ENCODE data around the gene SLC35F3.

SLC35F3 gene

GRCh38 chr1:234265321-234265720 lies 360.8 kb downstream of the SLC35F3 start:
- DNase-seq = no peak

- no peak for DNase-seq
These were observed 361.4 kb downstream of the SLC35F3 start for GRCh38 chr1:234265861-234266260.

- peak; percentile 26 for DNase-seq
These were observed 365.6 kb downstream of the SLC35F3 start for GRCh38 chr1:234270093-234270492.

GRCh38 chr1:234270581-234271242 lies 366.2 kb downstream of the SLC35F3 start:
- no peak for DNase-seq

- no peak for DNase-seq
These were observed 366.7 kb downstream of the SLC35F3 start for GRCh38 chr1:234271243-234271606.

- DNase-seq = no peak
These were observed 368.3 kb downstream of the SLC35F3 start for GRCh38 chr1:234272656-234273312.

- no peak for DNase-seq
These were observed 369.5 kb downstream of the SLC35F3 start for GRCh38 chr1:234273981-234274380.

- no peak for DNase-seq
These were observed 371.8 kb downstream of the SLC35F3 start for GRCh38 chr1:234276151-234276788.

- DNase-seq = no peak
These were observed 372.8 kb downstream of the SLC35F3 start for GRCh38 chr1:234277161-234277868.

- DNase-seq = no peak
These were observed 374.5 kb downstream of the SLC35F3 start for GRCh38 chr1:234279021-234279420.

- DNase-seq = no peak
These were observed 376.0 kb downstream of the SLC35F3 start for GRCh38 chr1:234280500-234280899.

GRCh38 chr1:234281826-234282489 lies 377.5 kb downstream of the SLC35F3 start:
- no peak for DNase-seq

GRCh38 chr1:234286206-234286605 lies 381.7 kb downstream of the SLC35F3 start:
- DNase-seq = no peak

- no peak for DNase-seq
These were observed 384.5 kb downstream of the SLC35F3 start for GRCh38 chr1:234288946-234289345.

- no peak for DNase-seq
These were observed 385.2 kb downstream of the SLC35F3 start for GRCh38 chr1:234289538-234290305.

GRCh38 chr1:234292011-234292410 lies 387.5 kb downstream of the SLC35F3 start:
- no peak for DNase-seq

GRCh38 chr1:234292548-234292947 lies 388.1 kb downstream of the SLC35F3 start:
- no peak for DNase-seq

GRCh38 chr1:234294109-234294817 lies 389.8 kb downstream of the SLC35F3 start:
- DNase-seq = no peak

GRCh38 chr1:234295068-234295467 lies 390.6 kb downstream of the SLC35F3 start:
- no peak for DNase-seq

- DNase-seq = no peak
These were observed 391.1 kb downstream of the SLC35F3 start for GRCh38 chr1:234295626-234296025.

- DNase-seq = no peak
These were observed 392.0 kb downstream of the SLC35F3 start for GRCh38 chr1:234296496-234296895.

GRCh38 chr1:234297668-234298067 lies 393.2 kb downstream of the SLC35F3 start:
- DNase-seq = no peak

All from activated CD4-positive, alpha-beta T cell treated with anti-CD3 and anti-CD28 coated beads for 48 hours (primary cell).